Measurements from ENCODE around the gene ADGRL3.

ADGRL3 gene

GRCh38 chr4:61426229-61426628 lies 226.1 kb downstream of the ADGRL3 start:
- no peak for DNase-seq (ENCODE audit: low spot score)

- no peak for DNase-seq (ENCODE audit: low spot score)
Measured at GRCh38 chr4:61427099-61427817, 227.1 kb downstream of the ADGRL3 start.

- DNase-seq (ENCODE audit: low spot score): no peak
Measured at GRCh38 chr4:61427818-61428495, 227.8 kb downstream of the ADGRL3 start.

GRCh38 chr4:61428950-61429349 lies 228.8 kb downstream of the ADGRL3 start:
- no peak for DNase-seq (ENCODE audit: low spot score)

GRCh38 chr4:61431131-61431530 lies 231.0 kb downstream of the ADGRL3 start:
- DNase-seq (ENCODE audit: low spot score): no peak

GRCh38 chr4:61437923-61438322 lies 237.8 kb downstream of the ADGRL3 start:
- no peak for DNase-seq (ENCODE audit: low spot score)

DNA sequence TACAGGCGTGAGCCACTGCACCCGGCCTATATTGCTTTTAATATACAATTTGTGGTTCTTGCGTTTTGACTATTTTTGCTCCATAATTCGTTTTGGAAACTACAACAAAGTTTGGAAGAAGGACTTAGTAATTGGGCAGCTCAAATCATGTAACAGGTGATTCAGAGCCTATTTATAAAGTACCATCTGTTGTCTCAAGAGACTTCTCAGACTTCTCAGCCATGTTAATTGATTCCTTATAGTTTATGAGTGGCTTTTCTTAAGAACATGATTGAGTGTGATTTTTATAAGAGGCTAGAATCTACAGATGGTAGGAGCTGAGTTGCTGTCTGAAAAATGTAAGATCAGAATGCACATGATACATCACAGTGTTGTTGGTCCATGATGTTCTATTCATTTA lies 240.2 kb downstream of the ADGRL3 start:
- DNase-seq (ENCODE audit: low spot score): no peak

DNA sequence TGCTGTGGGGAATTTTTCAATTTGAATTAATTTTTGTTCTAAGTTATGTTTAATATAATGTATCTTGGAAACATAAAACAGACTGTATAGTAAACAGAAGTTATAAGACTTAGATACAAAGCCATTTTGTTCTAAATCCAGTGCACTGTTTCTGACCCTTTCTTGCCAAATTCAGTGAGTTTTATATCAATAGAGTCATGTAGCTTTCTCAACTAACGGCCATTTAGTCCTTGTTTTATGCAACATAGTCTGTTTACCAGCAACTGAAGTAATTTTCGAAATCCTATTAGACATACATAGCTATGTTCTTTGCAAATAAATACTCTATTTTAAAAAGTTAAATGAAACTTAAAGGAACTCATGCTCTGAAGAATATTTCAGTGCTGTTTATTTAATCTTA lies 242.8 kb downstream of the ADGRL3 start:
- no peak for DNase-seq (ENCODE audit: low spot score)

- DNase-seq (ENCODE audit: low spot score): no peak
Measured at GRCh38 chr4:61443813-61444510, 243.8 kb downstream of the ADGRL3 start.

GRCh38 chr4:61445374-61446063 lies 245.4 kb downstream of the ADGRL3 start:
- no peak for DNase-seq (ENCODE audit: low spot score)

- no peak for DNase-seq (ENCODE audit: low spot score)
Measured at GRCh38 chr4:61446941-61447340, 246.8 kb downstream of the ADGRL3 start.

DNA sequence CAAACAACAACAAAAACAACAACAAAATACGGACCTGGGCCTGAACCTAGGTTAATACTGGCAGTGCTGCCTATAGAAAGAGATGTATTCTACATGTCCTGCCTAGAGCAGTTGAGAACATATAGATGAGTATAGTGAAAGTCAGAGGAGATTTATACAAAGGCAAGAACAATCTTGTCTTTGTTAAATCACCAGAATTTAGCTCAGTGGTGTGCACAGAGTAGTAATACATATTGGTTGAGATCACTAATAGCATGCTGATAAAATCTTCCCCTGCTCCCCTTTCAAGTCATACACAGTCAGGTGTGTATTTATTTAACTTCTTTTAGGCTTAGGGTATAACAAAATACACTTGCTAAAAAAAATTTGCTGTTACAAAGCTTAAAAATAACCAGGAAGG lies 247.8 kb downstream of the ADGRL3 start:
- DNase-seq (ENCODE audit: low spot score): no peak

DNA sequence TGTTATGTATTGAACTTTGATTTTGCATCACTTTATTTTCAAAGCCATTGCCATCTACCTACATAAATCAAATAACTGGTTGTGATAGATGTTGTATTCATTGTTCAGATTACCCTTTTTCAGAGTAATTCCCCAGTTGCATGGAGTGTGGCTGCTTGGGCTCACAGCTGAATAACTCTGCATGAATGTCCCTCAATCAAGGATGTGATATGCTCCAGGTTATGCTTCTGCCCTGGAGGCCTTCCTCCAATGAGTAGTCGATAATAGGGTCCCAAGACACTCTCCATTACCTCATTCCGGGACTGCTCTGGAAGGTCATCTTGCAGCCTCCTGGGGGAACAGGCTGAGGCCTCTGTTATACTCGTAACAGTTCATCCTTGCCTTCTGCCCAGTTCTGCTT lies 251.8 kb downstream of the ADGRL3 start:
- DNase-seq (ENCODE audit: low spot score): no peak

DNA sequence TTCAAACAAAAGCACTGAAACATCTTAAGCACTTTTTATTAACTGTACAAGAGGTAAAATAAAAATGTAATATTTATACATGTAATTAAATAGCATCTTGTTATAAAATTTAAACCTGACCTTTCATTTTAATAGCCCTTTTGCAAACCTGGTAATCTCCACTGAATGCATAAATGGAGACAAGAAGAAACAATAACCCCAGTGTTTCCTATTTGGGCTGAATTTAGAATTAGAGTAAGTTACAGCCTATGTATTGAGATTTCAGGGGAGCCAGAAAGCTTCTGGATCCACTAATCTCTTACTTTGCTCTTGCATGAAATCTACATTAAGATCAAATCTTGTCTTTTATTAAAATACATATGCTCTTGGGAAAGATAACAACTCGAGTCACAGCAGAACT lies 261.8 kb downstream of the ADGRL3 start:
- DNase-seq (ENCODE audit: low spot score): no peak

DNA sequence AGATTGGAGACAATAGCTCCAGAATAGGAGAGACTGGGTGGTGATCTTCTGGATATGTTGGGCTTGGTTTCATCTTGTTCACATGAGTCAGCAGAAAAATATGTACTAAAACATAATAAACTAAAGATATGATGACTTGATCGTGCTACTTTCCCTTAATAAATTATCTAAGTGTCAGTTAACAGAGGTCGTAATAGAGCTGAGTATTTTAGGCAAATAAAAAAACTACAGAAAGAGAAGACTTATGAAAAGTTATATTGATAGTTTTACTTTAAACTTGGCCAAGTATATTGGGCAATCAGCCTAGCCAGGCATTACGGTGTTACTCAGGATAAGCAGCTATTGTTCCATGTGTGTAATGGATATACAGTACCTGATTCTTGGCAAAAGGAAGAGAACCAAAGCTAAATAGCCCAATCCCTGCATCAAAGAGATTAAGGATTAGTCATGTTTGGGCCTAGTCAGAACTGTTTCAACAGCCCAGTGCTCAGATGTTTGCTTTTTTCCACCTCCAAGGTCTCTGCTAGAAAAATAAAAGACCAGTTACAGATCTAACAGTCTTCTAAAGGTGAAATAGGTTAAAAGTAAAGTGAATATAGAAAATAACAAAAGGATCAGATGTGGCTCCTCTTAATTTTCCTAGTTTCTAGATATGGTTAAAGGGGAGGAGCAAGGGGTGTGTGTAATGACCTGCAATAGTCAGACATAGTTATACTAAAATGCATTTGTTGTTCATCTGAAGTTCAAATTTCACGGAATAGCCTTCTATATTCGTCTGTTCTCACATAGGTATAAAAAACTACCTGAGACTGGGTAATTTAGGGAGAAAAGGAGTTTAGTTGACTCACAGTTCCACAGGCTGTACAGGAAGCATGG lies 262.6 kb downstream of the ADGRL3 start:
- peak; percentile 3 for DNase-seq (ENCODE audit: low spot score)

- DNase-seq (ENCODE audit: low spot score): no peak
Measured at GRCh38 chr4:61468024-61468720, 268.0 kb downstream of the ADGRL3 start.

DNA sequence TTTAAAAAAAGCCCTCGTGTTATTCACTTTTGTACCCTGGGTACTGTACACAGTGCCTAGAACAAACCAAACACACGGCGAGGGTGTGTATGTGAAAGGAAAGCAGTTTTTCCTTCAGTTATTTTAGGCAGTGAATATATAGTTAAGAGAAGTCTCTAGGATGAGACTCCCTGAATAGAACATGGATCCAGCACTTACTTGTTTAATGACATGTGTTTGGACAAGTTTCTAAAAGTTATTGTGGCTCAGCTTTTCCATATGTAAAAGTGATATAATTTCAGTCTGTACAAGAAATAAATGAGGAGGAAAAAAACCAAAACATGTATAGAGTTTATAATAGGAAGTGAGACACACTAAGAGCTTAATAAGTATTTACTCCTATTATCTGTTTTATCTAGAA lies 273.2 kb downstream of the ADGRL3 start:
- DNase-seq (ENCODE audit: low spot score): no peak

- no peak for DNase-seq (ENCODE audit: low spot score)
Measured at GRCh38 chr4:61478340-61478739, 278.2 kb downstream of the ADGRL3 start.

- DNase-seq (ENCODE audit: low spot score): no peak
Measured at GRCh38 chr4:61485056-61485455, 284.9 kb downstream of the ADGRL3 start.

- DNase-seq (ENCODE audit: low spot score): no peak
Measured at GRCh38 chr4:61489927-61490326, 289.8 kb downstream of the ADGRL3 start.

- no peak for DNase-seq (ENCODE audit: low spot score)
Measured at GRCh38 chr4:61493041-61493440, 292.9 kb downstream of the ADGRL3 start.
